ENCODE measurements around the gene SAP30.

Gene SAP30

GRCh38 chr4:173414456-173414855 is 43.7 kb downstream of the SAP30 start:
- no peak for DNase-seq (ENCODE audit: low read depth in 2 of 2, low spot score in 1 of 2)

- no peak for DNase-seq (ENCODE audit: low read depth in 2 of 2, low spot score in 1 of 2)
Observed at GRCh38 chr4:173415092-173415491, 44.3 kb downstream of the SAP30 start.

GRCh38 chr4:173415885-173416653 is 45.3 kb downstream of the SAP30 start:
- DNase-seq (ENCODE audit: low read depth in 2 of 2, low spot score in 1 of 2) = no peak

- DNase-seq (ENCODE audit: low read depth in 2 of 2, low spot score in 1 of 2) = no peak
Observed at GRCh38 chr4:173417833-173418232, 47.1 kb downstream of the SAP30 start.

- no peak for DNase-seq (ENCODE audit: low read depth in 2 of 2, low spot score in 1 of 2)
Observed at GRCh38 chr4:173418639-173419038, 47.9 kb downstream of the SAP30 start.

- no peak for DNase-seq (ENCODE audit: low read depth in 2 of 2, low spot score in 1 of 2)
Observed at GRCh38 chr4:173420324-173420752, 49.6 kb downstream of the SAP30 start.

- no peak for DNase-seq (ENCODE audit: low read depth in 2 of 2, low spot score in 1 of 2)
Observed at GRCh38 chr4:173420801-173421200, 50.0 kb downstream of the SAP30 start.

- DNase-seq (ENCODE audit: low read depth in 2 of 2, low spot score in 1 of 2) = no peak
Observed at GRCh38 chr4:173424899-173425805, 54.4 kb downstream of the SAP30 start.

- DNase-seq (ENCODE audit: low read depth in 2 of 2, low spot score in 1 of 2) = no peak
Observed at GRCh38 chr4:173426064-173426463, 55.3 kb downstream of the SAP30 start.

All from stimulated activated CD8-positive, alpha-beta memory T cell treated with anti-CD3 and anti-CD28 coated beads, Interleukin-4, amount 100 ng/mL, for 4 hours (primary cell).